ENCODE measurements around the gene ADAMTS19. TPM values are rescaled to one million over a fixed set of nuclear protein-coding genes. Genes with fewer than 3 reads are reported as not detected.
"Not testable (repeated sequence)": the region's sequence is repeated elsewhere in the genome, so short reads cannot be mapped to it uniquely, and the experiment has no call there.

The ADAMTS19 gene
- total RNA-seq, 1 donor from 2014 or later: 0.12 TPM

GRCh38 chr5:129419292-129419691 is 40.8 kb upstream of the ADAMTS19 start:
- peaks cover 8% of the 10 kb centered on the region for H3K9me3 Mint-ChIP-seq (ENCODE audit: low read depth)
- no peak overlapping the region for H3K27ac Mint-ChIP-seq (ENCODE audit: unreplicated experiment)
- H3K4me1 Mint-ChIP-seq (ENCODE audit: low read depth): no peaks in the 10 kb centered on the region
- H3K27me3 Mint-ChIP-seq (ENCODE audit: low read depth): peaks cover 5% of the 10 kb centered on the region
- TF ChIP-seq CTCF (IDR thresholded peaks at IDR 0.05): no peak
- H3K36me3 Mint-ChIP-seq (ENCODE audit: low read depth): peaks cover 3% of the 10 kb centered on the region
- H3K4me3 Mint-ChIP-seq (ENCODE audit: unreplicated experiment): no peak overlapping the region
- no peak for DNase-seq (ENCODE audit: low spot score)

GRCh38 chr5:129425031-129425430 is 35.1 kb upstream of the ADAMTS19 start:
- no peaks in the 10 kb centered on the region for H3K9me3 Mint-ChIP-seq (ENCODE audit: low read depth)
- no peak overlapping the region for H3K4me3 Mint-ChIP-seq (ENCODE audit: unreplicated experiment)
- no peak for TF ChIP-seq CTCF (IDR thresholded peaks at IDR 0.05)
- DNase-seq (ENCODE audit: low spot score): no peak
- no peaks in the 10 kb centered on the region for H3K36me3 Mint-ChIP-seq (ENCODE audit: low read depth)
- no peak overlapping the region for H3K27ac Mint-ChIP-seq (ENCODE audit: unreplicated experiment)
- H3K4me1 Mint-ChIP-seq (ENCODE audit: low read depth): no peaks in the 10 kb centered on the region
- peaks cover 2% of the 10 kb centered on the region for H3K27me3 Mint-ChIP-seq (ENCODE audit: low read depth)

GRCh38 chr5:129426071-129426470 is 34.0 kb upstream of the ADAMTS19 start:
- TF ChIP-seq CTCF (IDR thresholded peaks at IDR 0.05): no peak

GRCh38 chr5:129428636-129429035 is 31.5 kb upstream of the ADAMTS19 start:
- H3K9me3 Mint-ChIP-seq (ENCODE audit: low read depth); DNase-seq (ENCODE audit: low spot score); H3K4me3 Mint-ChIP-seq (ENCODE audit: unreplicated experiment); H3K27ac Mint-ChIP-seq (ENCODE audit: unreplicated experiment); H3K27me3 Mint-ChIP-seq (ENCODE audit: low read depth); H3K4me1 Mint-ChIP-seq (ENCODE audit: low read depth); H3K36me3 Mint-ChIP-seq (ENCODE audit: low read depth): not testable (repeated sequence)

More at GRCh38 chr5:129426071-129426470, 34.0 kb upstream of the ADAMTS19 start:
- DNase-seq (ENCODE audit: low spot score): no peak
- Mint-ChIP-seq H3K9me3 (ENCODE audit: low read depth) (no peaks in the 10 kb centered on the region), H3K4me3 (ENCODE audit: unreplicated experiment) (no peak overlapping the region), H3K27me3 (ENCODE audit: low read depth) (peaks cover 2% of the 10 kb centered on the region), H3K4me1 (ENCODE audit: low read depth) (no peaks in the 10 kb centered on the region), H3K27ac (ENCODE audit: unreplicated experiment) (no peak overlapping the region), H3K36me3 (ENCODE audit: low read depth) (no peaks in the 10 kb centered on the region)

GRCh38 chr5:129431406-129431805 is 28.7 kb upstream of the ADAMTS19 start:
- Mint-ChIP-seq H3K36me3 (ENCODE audit: low read depth) (no peaks in the 10 kb centered on the region), H3K27me3 (ENCODE audit: low read depth) (peaks cover 2% of the 10 kb centered on the region), H3K27ac (ENCODE audit: unreplicated experiment) (no peak overlapping the region), H3K9me3 (ENCODE audit: low read depth) (no peaks in the 10 kb centered on the region), H3K4me3 (ENCODE audit: unreplicated experiment) (no peak overlapping the region), H3K4me1 (ENCODE audit: low read depth) (no peaks in the 10 kb centered on the region)
- no peak for DNase-seq (ENCODE audit: low spot score)
- no peak for TF ChIP-seq CTCF (IDR thresholded peaks at IDR 0.05)

- no peak for DNase-seq (ENCODE audit: low spot score)
- Mint-ChIP-seq H3K27ac (ENCODE audit: unreplicated experiment) (no peak overlapping the region), H3K4me1 (ENCODE audit: low read depth) (no peaks in the 10 kb centered on the region), H3K9me3 (ENCODE audit: low read depth) (no peaks in the 10 kb centered on the region), H3K4me3 (ENCODE audit: unreplicated experiment) (no peak overlapping the region), H3K27me3 (ENCODE audit: low read depth) (no peaks in the 10 kb centered on the region), H3K36me3 (ENCODE audit: low read depth) (no peaks in the 10 kb centered on the region)
- no peak for TF ChIP-seq CTCF (IDR thresholded peaks at IDR 0.05)
These were observed 21.8 kb upstream of the ADAMTS19 start for GRCh38 chr5:129438322-129438721.
